NCI-H1417 treated with DMSO at 0.1 percent for 48 hours (cell line): Measurements from ENCODE around the gene GRK5.
"Not testable (repeated sequence)": the region's sequence is repeated elsewhere in the genome, so short reads cannot be mapped to it uniquely, and the experiment has no call there.

Experiments used
- DNase-seq: peaks from one replicate; lab custom pipeline; 2025; lab: John Stamatoyannopoulos, UW

GRK5 gene

GRCh38 chr10:119222537-119222936 lies 15.2 kb downstream of the GRK5 start:
- no peak for DNase-seq

GRCh38 chr10:119222966-119223386 lies 15.6 kb downstream of the GRK5 start:
- no peak for DNase-seq

GRCh38 chr10:119225083-119225658 lies 17.8 kb downstream of the GRK5 start:
- DNase-seq, result no peak

GRCh38 chr10:119227825-119228224 lies 20.5 kb downstream of the GRK5 start:
- DNase-seq, result no peak

GRCh38 chr10:119231654-119232053 lies 24.3 kb downstream of the GRK5 start:
- DNase-seq, result no peak

GRCh38 chr10:119232439-119232838 lies 25.1 kb downstream of the GRK5 start:
- DNase-seq, result not testable (repeated sequence)

GRCh38 chr10:119233123-119233820 lies 25.9 kb downstream of the GRK5 start:
- no peak for DNase-seq

- no peak for DNase-seq
Observed at GRCh38 chr10:119233821-119234220, 26.4 kb downstream of the GRK5 start.

GRCh38 chr10:119235356-119235755 lies 28.0 kb downstream of the GRK5 start:
- no peak for DNase-seq

GRCh38 chr10:119237722-119238436 lies 30.5 kb downstream of the GRK5 start:
- no peak for DNase-seq

- no peak for DNase-seq
Observed at GRCh38 chr10:119238577-119238976, 31.2 kb downstream of the GRK5 start.

- DNase-seq, result not testable (repeated sequence)
Observed at GRCh38 chr10:119239015-119239414, 31.6 kb downstream of the GRK5 start.

GRCh38 chr10:119239630-119240029 lies 32.3 kb downstream of the GRK5 start:
- not testable (repeated sequence) for DNase-seq

GRCh38 chr10:119241066-119241465 lies 33.7 kb downstream of the GRK5 start:
- DNase-seq, result no peak

- no peak for DNase-seq
Observed at GRCh38 chr10:119242186-119242585, 34.8 kb downstream of the GRK5 start.

- no peak for DNase-seq
Observed at GRCh38 chr10:119243488-119243887, 36.1 kb downstream of the GRK5 start.

- no peak for DNase-seq
Observed at GRCh38 chr10:119243967-119244366, 36.6 kb downstream of the GRK5 start.

GRCh38 chr10:119245272-119245671 lies 37.9 kb downstream of the GRK5 start:
- DNase-seq, result no peak

- DNase-seq, result no peak
Observed at GRCh38 chr10:119246862-119247549, 39.6 kb downstream of the GRK5 start.

GRCh38 chr10:119247550-119247894 lies 40.2 kb downstream of the GRK5 start:
- no peak for DNase-seq

GRCh38 chr10:119248184-119248583 lies 40.8 kb downstream of the GRK5 start:
- no peak for DNase-seq

- no peak for DNase-seq
Observed at GRCh38 chr10:119248681-119249080, 41.3 kb downstream of the GRK5 start.
